GM13976 (cell line): Measurements from ENCODE around the gene UHRF1.

Experiments used
- DNase-seq: peaks from one replicate; pipeline ENCODE4 v3.0.0; 2012; ENCODE audit warnings: low spot score
- CTCF ChIP-seq: IDR thresholded peaks from 2 replicates; pipeline ENCODE4 v1.5.1; 2012; ENCODE audit warnings: borderline replicate concordance, mild to moderate bottlenecking; ENCODE audit not compliant: insufficient read depth; ENCODE audit errors: extremely low read depth, missing control alignments, control extremely low read depth
- in situ Hi-C: fragments of 300-500 bp; cut with MboI; formaldehyde crosslinking; loops from one replicate; pipeline ENCODE4 v1.12.0; 2022; ENCODE audit warnings: low sequenced_read_pairs, mixed read lengths, inconsistent platforms; ENCODE audit not compliant: unreplicated experiment

Gene UHRF1

GRCh38 chr19:4997297-4997696, 88.0 kb downstream of the UHRF1 start:
- DNase-seq: no peak
- in situ Hi-C loops: no loop called here
- no peak for TF ChIP-seq CTCF

- no peak for TF ChIP-seq CTCF
- DNase-seq: no peak
- in situ Hi-C loops: no loop called here
Observed at GRCh38 chr19:5000120-5000611, 90.9 kb downstream of the UHRF1 start.

GRCh38 chr19:5001615-5002014, 92.3 kb downstream of the UHRF1 start:
- in situ Hi-C loops: no loop called here
- peak; percentile 66 for DNase-seq
- peak; percentile 55 for TF ChIP-seq CTCF

- no peak for TF ChIP-seq CTCF
- DNase-seq: no peak
- in situ Hi-C loops: no loop called here
Observed at GRCh38 chr19:5002143-5002542, 92.8 kb downstream of the UHRF1 start.

- no peak for TF ChIP-seq CTCF
- DNase-seq: no peak
- in situ Hi-C loops: no loop called here
Observed at GRCh38 chr19:5003781-5004180, 94.5 kb downstream of the UHRF1 start.

- no peak for TF ChIP-seq CTCF
- DNase-seq: no peak
- in situ Hi-C loops: no loop called here
Observed at GRCh38 chr19:5005096-5005495, 95.8 kb downstream of the UHRF1 start.

- in situ Hi-C loops: no loop called here
- no peak for TF ChIP-seq CTCF
- DNase-seq: no peak
Observed at GRCh38 chr19:5006201-5006600, 96.9 kb downstream of the UHRF1 start.
